Right lobe of liver (tissue), 6 donors: ENCODE results near the gene RGS9. TPM values are rescaled to one million over a fixed set of nuclear protein-coding genes. Genes with fewer than 3 reads are reported as not detected.

Experiments used
- ATAC-seq, 4 donors: fragments of 200-7000 bp; cut with Tn5 transposase; one replicate each; pipeline ENCODE4 v1.9.1; 2020; ENCODE audit warnings: mild to moderate bottlenecking in 4 of 4, moderate library complexity in 4 of 4
- DNase-seq, 3 donors: peaks; one replicate each; pipeline ENCODE4 v3.0.0-alpha.2; 2020
- H3K27ac ChIP-seq, 3 donors: fragments of 200-600 bp; one replicate each; pipeline ENCODE4 v1.8.0; 2022
- H3K27me3 ChIP-seq, 2 donors: fragments of 200-600 bp; one replicate each; pipeline ENCODE4 v1.8.0; 2022
- H3K36me3 ChIP-seq, 4 donors: fragments of 200-600 bp; sonication (generic) in 1 of 4; one replicate each; pipeline versions ENCODE4 v1.5.1 to v1.8.0; 2017 to 2022; ENCODE audit warnings: control low read depth in 1 of 4
- H3K4me1 ChIP-seq, 4 donors: fragments of 200-600 bp; sonication (generic) in 1 of 4; one replicate each; pipeline versions ENCODE4 v1.5.1 to v1.8.0; 2017 to 2022; ENCODE audit warnings: control low read depth in 1 of 4
- H3K4me3 ChIP-seq, 3 donors: fragments of 200-600 bp; one replicate each; pipeline ENCODE4 v1.8.0; 2022
- H3K9me3 ChIP-seq, 4 donors: fragments of 200-600 bp; sonication (generic) in 1 of 4; one replicate each; pipeline versions ENCODE4 v1.5.1 to v1.8.0; 2017 to 2022; ENCODE audit warnings: control low read depth in 1 of 4
- CTCF ChIP-seq, 4 donors: fragments of 200-600 bp in 3 of 4; fragments of 450-650 bp in 1 of 4; IDR thresholded peaks; one replicate each; pipeline versions ENCODE4 v1.5.1 to v1.8.0; 2016 to 2022; ENCODE audit warnings: antibody characterized with exemption in 4 of 4, mild to moderate bottlenecking in 2 of 4
- POLR2A ChIP-seq: fragments of 450-650 bp; IDR thresholded peaks from one replicate; pipeline ENCODE4 v1.6.1; 2017; ENCODE audit warnings: antibody characterized with exemption, mild to moderate bottlenecking
- WGBS: methylation state at CpG from one replicate; pipeline ENCODE4 v1.1.6; 2018; ENCODE audit warnings: low coverage, low lambda C conversion rate; ENCODE audit not compliant: insufficient coverage; ENCODE audit errors: missing lambda C conversion rate; 5-methylcytosine and 5-hydroxymethylcytosine counted together
- intact Hi-C, 2 donors: fragments of 100-400 bp; cut with DNase I; formaldehyde crosslinking; loops; one replicate each; pipeline versions ENCODE4 v1.11.2 to v1.14.1; 2022
- total RNA-seq, 6 experiments: library from RNA; depleted of rRNA in 2 of 6; stranded (reverse); fragments of >200 nt in 2 of 6; fragmentation: NEBNext Ultra II Directional in 3 of 6; extraction: Animal tissue kit (Norgen Biotek cat#: 25700) in 3 of 6; gene quantifications; one replicate each; pipeline versions ENCODE4 v1.1.0 to v1.2.4, GENCODE V29; 2016 to 2023
- donor health status: DM: no; HTN: yes; CAD: no.
- donor health status: DM: no; HTN: no; CAD: no.
- donor health status: DM: no; HTN: no; CAD: no.
- donor health status: DM: no; HTN: yes; CAD: no.
- donor health status: DM: no; HTN: yes; CAD: no.

Gene RGS9
- total RNA-seq, 6 experiments from 2014 or later = 1.9 to 12.8 (median 5.7) TPM

DNA sequence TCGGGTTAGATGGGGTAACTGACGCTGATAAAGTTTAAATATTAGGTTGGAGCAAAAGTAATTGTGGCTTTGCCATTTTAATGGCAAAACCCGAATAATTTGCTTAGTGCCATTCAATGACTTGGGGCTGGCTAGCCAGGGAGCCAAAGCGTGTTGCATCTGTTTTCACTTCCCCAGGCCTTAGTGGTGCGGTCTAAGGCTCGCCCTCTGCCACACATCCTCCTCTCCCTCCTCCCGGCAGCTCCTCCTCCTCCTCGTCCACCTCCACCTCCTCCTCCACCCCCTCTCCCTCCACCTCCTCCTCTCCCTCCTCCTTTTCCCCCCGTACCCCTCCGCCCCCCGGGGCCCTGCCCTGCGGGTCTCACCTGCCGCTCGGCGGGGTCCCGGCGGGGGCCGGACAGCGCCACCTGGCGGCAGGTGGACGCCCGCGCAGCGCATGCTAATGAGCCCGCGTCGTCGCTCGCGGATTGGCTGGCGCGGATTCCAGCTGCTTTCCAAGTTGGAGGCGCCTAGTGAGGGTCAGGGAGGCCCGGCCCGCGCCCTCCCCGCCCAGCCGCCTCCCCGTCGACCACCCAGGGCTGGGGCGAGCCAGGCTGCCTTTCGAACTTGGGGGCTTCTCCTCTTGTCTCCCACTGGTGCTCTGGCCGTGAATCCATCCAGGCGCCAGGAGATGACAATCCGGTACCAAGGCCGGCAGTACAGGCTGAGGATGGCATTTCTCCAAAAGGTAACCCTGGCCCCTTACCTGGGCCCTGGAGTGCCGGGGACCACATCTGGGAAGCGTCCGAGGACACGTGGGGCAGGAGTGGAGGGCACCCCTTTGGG is 36.6 kb upstream of the RGS9 start:
- 2% methylated on average over 37 of the region's 50 CpGs for WGBS
- no peaks in the 10 kb centered on the region for H3K27me3 ChIP-seq
- TF ChIP-seq POLR2A (peak; percentile 41), CTCF (IDR thresholded peaks at IDR 0.05) (peak; percentile 72 to 96 (median 76))
- no peaks in the 10 kb centered on the region for H3K4me1 ChIP-seq
- intact Hi-C loops = no loop called here
- peak overlapping the region; percentile 43 to 53 (median 53) for H3K4me3 ChIP-seq
- DNase-seq (peak; percentile 90 to 93 (median 92)), ATAC-seq (peak; percentile 91 to 97 (median 96))
- peak overlapping the region; percentile 5 to 66 (median 59) for H3K27ac ChIP-seq
- H3K9me3 ChIP-seq = no peaks in the 10 kb centered on the region
- H3K36me3 ChIP-seq = no peaks in the 10 kb centered on the region

DNA sequence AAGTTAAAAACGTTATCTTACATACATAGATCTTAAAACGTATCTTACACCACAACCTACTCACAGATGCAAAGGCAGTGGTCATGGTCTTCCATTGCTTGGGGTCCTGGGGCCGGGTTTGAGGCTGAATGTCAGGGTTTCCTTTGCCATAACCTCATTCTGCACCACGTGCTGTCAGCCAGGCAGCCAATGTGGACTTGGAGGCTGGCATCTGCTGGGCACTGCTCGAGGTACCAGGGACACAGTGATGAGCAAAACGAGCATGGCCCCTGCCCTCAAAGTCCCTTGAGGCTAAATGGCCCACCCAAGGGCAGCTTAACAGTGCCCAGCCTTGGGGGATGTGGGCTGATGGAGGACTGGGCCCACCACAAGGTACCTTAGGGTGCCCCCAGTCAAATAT is 35.8 kb upstream of the RGS9 start:
- DNase-seq (peak in 1 of 3 donors; percentile 28), ATAC-seq (no peak)
- intact Hi-C loops = no loop called here
- TF ChIP-seq CTCF (IDR thresholded peaks at IDR 0.05) (no peak), POLR2A (no peak)
- Histone ChIP-seq H3K9me3 (no peaks in the 10 kb centered on the region), H3K4me1 (peaks cover 0 to under 1% (median 0%) of the 10 kb centered on the region in 4 donors), H3K4me3 (peak overlapping the region in 2 of 3 donors; percentile 43 to 53), H3K27me3 (no peaks in the 10 kb centered on the region), H3K27ac (peak overlapping the region in 1 of 3 donors; percentile 66), H3K36me3 (no peaks in the 10 kb centered on the region)
- WGBS = 51% methylated on average over 3 of the region's 6 CpGs

DNA sequence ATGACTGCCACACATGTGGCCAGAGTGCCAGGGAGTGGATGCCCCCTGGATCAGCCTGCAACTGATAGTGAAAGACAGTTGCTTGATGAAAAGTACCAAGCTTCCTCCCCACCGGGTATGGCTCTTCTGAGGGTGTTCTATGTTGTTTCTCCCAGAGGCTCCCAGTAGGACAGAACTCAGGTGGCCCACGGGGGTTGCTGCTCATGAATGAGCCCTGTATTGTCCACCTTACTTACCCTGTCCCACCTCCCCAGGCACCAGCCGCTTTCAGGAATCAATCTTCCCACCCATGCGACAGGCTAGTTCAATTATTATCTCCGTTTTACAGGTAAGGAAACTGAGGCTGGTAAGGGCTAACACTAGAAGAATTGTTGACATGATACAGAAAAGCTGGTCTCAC is 34.9 kb upstream of the RGS9 start:
- peaks cover 0 to 9% (median 3%) of the 10 kb centered on the region in 4 donors for H3K4me1 ChIP-seq
- WGBS = 89% methylated on average over 2 of the region's 5 CpGs
- no peaks in the 10 kb centered on the region for H3K36me3 ChIP-seq
- intact Hi-C loops = no loop called here
- TF ChIP-seq POLR2A = no peak
- no peak for TF ChIP-seq CTCF (IDR thresholded peaks at IDR 0.05)
- ATAC-seq (no peak), DNase-seq (no peak)
- no peak overlapping the region for H3K4me3 ChIP-seq
- no peaks in the 10 kb centered on the region for H3K27me3 ChIP-seq
- no peak overlapping the region for H3K27ac ChIP-seq
- H3K9me3 ChIP-seq = no peaks in the 10 kb centered on the region

GRCh38 chr17:65102788-65103187 is 34.4 kb upstream of the RGS9 start:
- WGBS = 58% methylated on average over 4 of the region's 5 CpGs
- no peak for ATAC-seq
- intact Hi-C loops = no loop called here

More at GRCh38 chr17:65102788-65103187, 34.4 kb upstream of the RGS9 start:
- H3K4me1 ChIP-seq = peaks cover 0 to 9% (median 3%) of the 10 kb centered on the region in 4 donors
- no peak overlapping the region for H3K4me3 ChIP-seq
- TF ChIP-seq CTCF (IDR thresholded peaks at IDR 0.05) (no peak), POLR2A (no peak)
- H3K9me3 ChIP-seq = no peaks in the 10 kb centered on the region
- no peak overlapping the region for H3K27ac ChIP-seq
- no peaks in the 10 kb centered on the region for H3K36me3 ChIP-seq
- no peaks in the 10 kb centered on the region for H3K27me3 ChIP-seq
- no peak for DNase-seq
